Mesendoderm (in vitro differentiated cells): ENCODE measurements around the gene NUBPL.

Experiments
- DNase-seq: peaks from one replicate; pipeline ENCODE4 v3.0.0; 2013
- H2AK5ac ChIP-seq: 2 replicates; pipeline ENCODE4 v1.6.1; 2013; ENCODE audit warnings: low read length, inconsistent platforms
- H2BK120ac ChIP-seq: 2 replicates; pipeline ENCODE4 v1.6.1; 2013; ENCODE audit warnings: low read depth, mild to moderate bottlenecking, low read length, moderate library complexity, mixed read lengths
- H2BK15ac ChIP-seq: replicated peaks from 2 replicates; pipeline ENCODE4 v1.6.1; 2013; ENCODE audit warnings: low read depth, mild to moderate bottlenecking, moderate library complexity
- H2BK5ac ChIP-seq: 2 replicates; pipeline ENCODE4 v1.6.1; 2013; ENCODE audit warnings: low read length, inconsistent platforms
- H3K18ac ChIP-seq: 2 replicates; pipeline ENCODE4 v1.6.1; 2013; ENCODE audit warnings: mild to moderate bottlenecking, low read length, mixed read lengths
- H3K23ac ChIP-seq: one replicate; pipeline ENCODE4 v1.6.1; 2013; ENCODE audit warnings: low read length
- H3K27ac ChIP-seq: 2 replicates; pipeline ENCODE4 v1.5.1; 2013; ENCODE audit warnings: low read depth, mild to moderate bottlenecking, inconsistent platforms, low read length, moderate library complexity
- H3K27me3 ChIP-seq: 2 replicates; pipeline ENCODE4 v1.6.1; 2013; ENCODE audit warnings: low read length, control low read depth, mild to moderate bottlenecking, inconsistent platforms; ENCODE audit not compliant: insufficient read depth, poor library complexity
- H3K36me3 ChIP-seq: 2 replicates; pipeline ENCODE4 v1.6.1; 2013; ENCODE audit warnings: low read length, inconsistent platforms; ENCODE audit not compliant: control insufficient read depth, insufficient read depth
- H3K4ac ChIP-seq: one replicate; pipeline ENCODE4 v1.6.1; 2013; ENCODE audit warnings: low read depth, mild to moderate bottlenecking, low read length, moderate library complexity
- H3K4me1 ChIP-seq: 2 replicates; pipeline ENCODE4 v1.6.1; 2013; ENCODE audit warnings: low read depth, low read length, inconsistent platforms; ENCODE audit not compliant: control insufficient read depth
- H3K4me2 ChIP-seq: 2 replicates; pipeline ENCODE4 v1.6.1; 2013; ENCODE audit warnings: low read length
- H3K4me3 ChIP-seq: 2 replicates; pipeline ENCODE4 v1.5.1; 2013; ENCODE audit warnings: mild to moderate bottlenecking, low read length
- H3K56ac ChIP-seq: one replicate; pipeline ENCODE4 v1.6.1; 2013; ENCODE audit warnings: low read length
- H3K79me1 ChIP-seq: 2 replicates; pipeline ENCODE4 v1.6.1; 2013; ENCODE audit warnings: low read length, inconsistent platforms
- H3K79me2 ChIP-seq: 2 replicates; pipeline ENCODE4 v1.6.1; 2013; ENCODE audit warnings: mild to moderate bottlenecking, low read length; ENCODE audit not compliant: control insufficient read depth, insufficient read depth
- H3K9ac ChIP-seq: 2 replicates; pipeline ENCODE4 v1.6.1; 2013; ENCODE audit warnings: low read length, inconsistent platforms
- H4K5ac ChIP-seq: one replicate; pipeline ENCODE4 v1.6.1; 2013; ENCODE audit warnings: low read length
- H4K8ac ChIP-seq: one replicate; pipeline ENCODE4 v1.6.1; 2013; ENCODE audit warnings: low read depth, mild to moderate bottlenecking, control low read depth, low read length, moderate library complexity
- WGBS: extraction: QIAGEN DNeasy Blood & Tissue Kit; methylation state at CpG from one replicate; pipeline ENCODE4 v1.1.7; 2013; ENCODE audit warnings: low lambda C conversion rate, missing lambda C conversion rate; ENCODE audit not compliant: insufficient coverage; ENCODE audit errors: extremely low coverage; 5-methylcytosine and 5-hydroxymethylcytosine counted together

The NUBPL gene

DNA sequence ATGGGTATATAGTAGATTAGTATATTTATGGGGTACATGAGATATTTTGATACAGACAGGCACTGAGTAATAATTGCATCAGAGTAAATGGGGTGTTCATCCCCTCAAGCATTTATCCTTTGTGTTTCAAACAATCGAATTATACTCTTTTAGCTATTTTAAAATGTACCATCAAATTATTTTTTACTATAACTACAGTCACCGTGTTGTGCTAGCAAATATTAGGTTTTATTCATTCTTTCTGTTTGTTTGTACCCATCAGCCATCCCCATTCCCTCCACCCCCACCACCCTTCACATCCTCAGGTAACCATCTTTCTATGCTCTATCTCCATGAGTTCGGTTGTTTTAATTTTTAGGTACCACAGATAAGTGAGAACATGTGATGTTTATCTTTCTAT, 115.8 kb downstream of the NUBPL start:
- Histone ChIP-seq H3K23ac (no peak overlapping the region), H3K36me3 (no peaks in the 10 kb centered on the region), H3K9ac (no peak overlapping the region), H3K27me3 (no peaks in the 10 kb centered on the region), H3K4me1 (no peaks in the 10 kb centered on the region), H3K27ac (no peak overlapping the region), H3K18ac (no peak overlapping the region), H2BK5ac (no peak overlapping the region), H3K79me2 (no peaks in the 10 kb centered on the region), H3K79me1 (no peaks in the 10 kb centered on the region), H4K5ac (no peak overlapping the region), H3K4me3 (no peak overlapping the region), H2BK15ac (no peak overlapping the region), H2AK5ac (no peak overlapping the region), H4K8ac (no peak overlapping the region), H2BK120ac (no peak overlapping the region), H3K4me2 (no peak overlapping the region), H3K4ac (no peak overlapping the region), H3K56ac (no peak overlapping the region)
- DNase-seq: no peak
- no CpG with 5 or more reads among the region's 3 CpGs for WGBS

DNA sequence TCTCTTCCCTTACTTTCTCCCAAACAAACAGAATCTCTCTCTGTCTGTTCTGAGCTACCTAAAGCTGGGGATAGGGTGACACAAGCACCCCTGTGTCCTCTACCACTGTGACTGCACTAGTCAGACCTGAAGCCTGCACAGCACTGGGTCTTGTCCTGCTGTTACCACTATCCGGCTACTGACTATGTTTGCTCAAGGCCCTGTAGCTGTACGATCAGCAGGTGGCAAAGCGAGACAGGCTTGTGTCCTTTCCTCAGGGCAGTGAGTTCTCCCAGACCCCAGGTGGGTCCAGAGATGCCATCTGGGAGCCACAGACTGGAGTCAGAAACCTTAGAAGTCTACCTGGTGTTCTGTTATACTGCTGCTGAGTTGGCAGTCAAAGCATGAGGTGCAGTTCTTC, 116.4 kb downstream of the NUBPL start:
- Histone ChIP-seq H3K4me1 (no peaks in the 10 kb centered on the region), H3K79me2 (no peaks in the 10 kb centered on the region), H3K18ac (no peak overlapping the region), H2AK5ac (no peak overlapping the region), H3K9ac (no peak overlapping the region), H3K27ac (no peak overlapping the region), H2BK15ac (no peak overlapping the region), H3K4ac (no peak overlapping the region), H3K56ac (no peak overlapping the region), H3K4me2 (no peak overlapping the region), H4K8ac (no peak overlapping the region), H3K23ac (no peak overlapping the region), H2BK5ac (no peak overlapping the region), H3K36me3 (no peaks in the 10 kb centered on the region), H2BK120ac (no peak overlapping the region), H3K79me1 (no peaks in the 10 kb centered on the region), H4K5ac (no peak overlapping the region), H3K4me3 (no peak overlapping the region), H3K27me3 (no peaks in the 10 kb centered on the region)
- no peak for DNase-seq
- no CpG with 5 or more reads among the region's 3 CpGs for WGBS

DNA sequence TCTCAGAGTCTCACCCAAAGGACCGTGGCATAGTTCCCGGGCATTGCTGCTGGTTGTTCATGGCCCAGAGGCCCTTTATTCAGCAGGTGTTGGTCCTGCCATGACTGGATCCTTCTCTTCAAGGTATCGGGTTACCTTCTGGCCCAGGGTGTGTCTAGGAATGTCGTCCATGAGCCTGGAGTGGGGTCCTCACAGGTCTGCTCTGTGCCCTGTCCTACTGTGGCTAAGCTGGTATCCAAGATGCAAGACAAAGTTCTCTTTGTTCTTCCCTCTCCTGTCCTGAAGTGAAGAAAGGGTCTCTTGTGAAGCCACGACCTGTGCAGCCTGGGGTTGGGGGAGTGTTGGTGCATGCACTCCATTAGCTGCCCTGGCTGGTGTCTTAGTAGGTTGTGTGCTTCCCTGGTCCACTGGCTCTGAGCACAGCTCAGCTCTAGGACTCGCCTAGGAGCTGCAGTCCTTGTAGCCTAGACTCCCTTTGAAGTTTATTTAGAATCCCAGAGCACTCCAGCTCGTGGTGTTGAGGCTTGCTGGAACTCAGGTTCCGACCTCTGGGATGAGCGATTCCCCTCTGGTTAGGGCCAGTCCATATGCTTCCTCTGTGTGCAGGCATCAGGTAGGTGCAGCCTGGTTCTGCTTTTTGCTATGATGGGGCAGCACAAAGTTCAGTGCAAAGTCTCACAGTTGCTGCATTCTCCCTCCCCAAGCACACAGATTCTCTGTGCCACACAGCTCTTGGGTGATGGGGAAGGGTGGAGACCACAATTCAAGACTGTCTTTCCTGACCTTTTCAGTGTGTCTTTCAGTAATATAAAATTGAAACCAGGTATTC, 117.4 kb downstream of the NUBPL start:
- H3K4ac ChIP-seq: no peak overlapping the region
- H3K9ac ChIP-seq: no peak overlapping the region
- H2AK5ac ChIP-seq: no peak overlapping the region
- no CpG with 5 or more reads among the region's 9 CpGs for WGBS
- H3K18ac ChIP-seq: no peak overlapping the region
- no peaks in the 10 kb centered on the region for H3K79me2 ChIP-seq
- H3K27me3 ChIP-seq: no peaks in the 10 kb centered on the region
- H3K79me1 ChIP-seq: no peaks in the 10 kb centered on the region
- H3K27ac ChIP-seq: no peak overlapping the region
- H2BK120ac ChIP-seq: no peak overlapping the region
- no peak overlapping the region for H3K56ac ChIP-seq
- no peaks in the 10 kb centered on the region for H3K4me1 ChIP-seq
- H4K8ac ChIP-seq: no peak overlapping the region
- H3K23ac ChIP-seq: no peak overlapping the region
- H3K4me2 ChIP-seq: no peak overlapping the region
- no peak overlapping the region for H2BK15ac ChIP-seq
- H3K36me3 ChIP-seq: no peaks in the 10 kb centered on the region
- H4K5ac ChIP-seq: no peak overlapping the region
- H3K4me3 ChIP-seq: no peak overlapping the region
- no peak for DNase-seq
- H2BK5ac ChIP-seq: no peak overlapping the region

DNA sequence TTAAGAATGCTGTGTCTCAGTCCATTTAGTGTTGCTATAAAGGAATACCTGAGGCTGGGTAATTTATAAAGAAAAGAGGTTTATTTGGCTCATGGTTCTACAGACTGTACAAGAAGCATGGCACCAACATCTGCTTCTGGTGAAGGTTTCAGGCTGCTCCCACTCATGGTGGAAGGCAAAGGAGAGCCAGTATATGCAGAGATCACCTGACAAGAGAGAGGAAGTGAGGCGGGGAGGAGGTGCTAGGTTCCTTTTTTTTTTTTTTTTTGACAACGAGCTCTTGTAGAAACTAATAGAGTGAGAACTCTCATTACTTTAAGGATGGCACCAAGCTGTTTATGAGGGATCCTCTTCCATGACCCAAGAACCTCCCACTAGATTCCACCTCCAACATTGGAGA, 121.6 kb downstream of the NUBPL start:
- H4K8ac ChIP-seq: no peak overlapping the region
- no peak overlapping the region for H3K4me2 ChIP-seq
- no peak overlapping the region for H3K18ac ChIP-seq
- no peak overlapping the region for H3K27ac ChIP-seq
- no peak overlapping the region for H2BK5ac ChIP-seq
- H3K23ac ChIP-seq: no peak overlapping the region
- no peaks in the 10 kb centered on the region for H3K79me1 ChIP-seq
- H4K5ac ChIP-seq: no peak overlapping the region
- H3K4me3 ChIP-seq: no peak overlapping the region
- H3K36me3 ChIP-seq: no peaks in the 10 kb centered on the region
- H3K4ac ChIP-seq: no peak overlapping the region
- H3K4me1 ChIP-seq: no peaks in the 10 kb centered on the region
- no peak overlapping the region for H3K9ac ChIP-seq
- no peak for DNase-seq
- H3K79me2 ChIP-seq: no peaks in the 10 kb centered on the region
- no peak overlapping the region for H2BK15ac ChIP-seq
- H3K27me3 ChIP-seq: no peaks in the 10 kb centered on the region
- H2BK120ac ChIP-seq: no peak overlapping the region
- H2AK5ac ChIP-seq: no peak overlapping the region
- H3K56ac ChIP-seq: no peak overlapping the region
- no CpG with 5 or more reads among the region's 2 CpGs for WGBS

DNA sequence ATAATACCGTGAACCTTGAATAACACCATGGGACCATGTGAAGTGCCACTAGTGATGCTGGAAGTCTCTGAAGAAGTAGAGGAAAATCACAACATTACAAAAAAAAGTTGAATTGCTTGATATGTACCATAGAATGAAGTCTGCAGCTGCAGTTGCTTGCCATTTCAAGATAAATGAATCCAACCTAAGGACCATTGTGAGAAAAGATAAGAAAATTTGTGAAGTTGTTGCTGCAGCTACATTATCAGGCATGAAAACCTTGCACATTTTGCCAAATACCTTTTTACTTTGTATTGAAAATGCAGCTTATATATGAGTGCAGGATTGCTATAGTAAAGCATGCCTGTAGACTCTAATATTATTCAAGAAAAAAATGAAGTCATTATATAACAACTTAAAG, 126.5 kb downstream of the NUBPL start:
- Histone ChIP-seq H2BK120ac (no peak overlapping the region), H3K4me1 (no peaks in the 10 kb centered on the region), H3K79me1 (no peaks in the 10 kb centered on the region), H3K56ac (no peak overlapping the region), H2AK5ac (no peak overlapping the region), H2BK15ac (no peak overlapping the region), H4K8ac (no peak overlapping the region), H3K79me2 (no peaks in the 10 kb centered on the region), H3K27ac (no peak overlapping the region), H3K4ac (no peak overlapping the region), H3K4me2 (no peak overlapping the region), H3K9ac (no peak overlapping the region), H3K36me3 (no peaks in the 10 kb centered on the region), H2BK5ac (no peak overlapping the region), H3K4me3 (no peak overlapping the region), H3K18ac (no peak overlapping the region), H3K23ac (no peak overlapping the region), H3K27me3 (no peaks in the 10 kb centered on the region), H4K5ac (no peak overlapping the region)
- no CpG with 5 or more reads among the region's 1 CpG for WGBS
- DNase-seq: no peak

DNA sequence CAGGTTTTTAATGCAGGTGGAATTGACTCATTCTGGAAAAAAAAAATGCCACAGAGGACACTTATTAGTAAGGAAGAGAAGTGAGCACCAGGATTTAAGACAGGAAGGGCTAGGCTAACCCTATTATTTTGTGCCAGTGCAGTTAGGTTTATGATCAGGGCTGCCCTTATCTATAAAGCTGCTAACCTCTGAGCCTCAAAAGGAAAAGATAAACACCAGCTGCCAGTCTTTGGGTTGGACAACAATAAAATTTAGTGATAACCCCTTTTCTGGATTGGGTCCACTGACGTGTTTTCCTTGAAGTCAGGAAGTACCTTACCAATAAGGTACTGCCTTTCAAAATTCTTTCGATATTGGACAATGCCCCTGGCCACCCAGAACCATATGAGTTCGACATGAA, 128.9 kb downstream of the NUBPL start:
- Histone ChIP-seq H3K36me3 (no peaks in the 10 kb centered on the region), H3K4me2 (no peak overlapping the region), H2BK120ac (no peak overlapping the region), H3K4ac (no peak overlapping the region), H4K5ac (no peak overlapping the region), H3K27ac (no peak overlapping the region), H3K4me3 (no peak overlapping the region), H3K79me2 (no peaks in the 10 kb centered on the region), H3K27me3 (no peaks in the 10 kb centered on the region), H2BK5ac (no peak overlapping the region), H3K9ac (no peak overlapping the region), H4K8ac (no peak overlapping the region), H3K56ac (no peak overlapping the region), H3K23ac (no peak overlapping the region), H3K4me1 (no peaks in the 10 kb centered on the region), H2BK15ac (no peak overlapping the region), H3K18ac (no peak overlapping the region), H2AK5ac (no peak overlapping the region), H3K79me1 (no peaks in the 10 kb centered on the region)
- no CpG with 5 or more reads among the region's 3 CpGs for WGBS
- no peak for DNase-seq
